ENCODE measurements around the gene UBN1.

Gene UBN1

DNA sequence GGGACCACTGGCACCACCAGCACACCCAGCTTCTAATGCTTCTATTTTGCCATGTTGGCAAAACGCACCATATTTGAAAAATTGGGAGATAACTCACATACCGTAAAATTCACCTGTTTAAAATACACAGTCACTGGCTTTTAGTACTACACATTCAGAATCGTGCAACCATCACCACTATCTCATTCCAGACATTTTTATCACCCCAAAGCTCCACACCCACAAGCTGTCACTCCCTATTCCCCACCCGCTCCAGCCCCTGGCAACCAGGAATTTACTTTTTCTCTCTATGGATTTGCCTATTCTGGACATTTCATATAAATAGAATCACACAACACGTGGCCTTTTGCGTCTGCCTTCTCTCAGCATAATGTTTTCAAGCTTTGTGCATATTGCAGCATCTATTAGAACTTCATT lies 64.7 kb downstream of the UBN1 start:
- no peaks in the 10 kb centered on the region for H3K9me3 ChIP-seq
- TF ChIP-seq, protein P1, sequence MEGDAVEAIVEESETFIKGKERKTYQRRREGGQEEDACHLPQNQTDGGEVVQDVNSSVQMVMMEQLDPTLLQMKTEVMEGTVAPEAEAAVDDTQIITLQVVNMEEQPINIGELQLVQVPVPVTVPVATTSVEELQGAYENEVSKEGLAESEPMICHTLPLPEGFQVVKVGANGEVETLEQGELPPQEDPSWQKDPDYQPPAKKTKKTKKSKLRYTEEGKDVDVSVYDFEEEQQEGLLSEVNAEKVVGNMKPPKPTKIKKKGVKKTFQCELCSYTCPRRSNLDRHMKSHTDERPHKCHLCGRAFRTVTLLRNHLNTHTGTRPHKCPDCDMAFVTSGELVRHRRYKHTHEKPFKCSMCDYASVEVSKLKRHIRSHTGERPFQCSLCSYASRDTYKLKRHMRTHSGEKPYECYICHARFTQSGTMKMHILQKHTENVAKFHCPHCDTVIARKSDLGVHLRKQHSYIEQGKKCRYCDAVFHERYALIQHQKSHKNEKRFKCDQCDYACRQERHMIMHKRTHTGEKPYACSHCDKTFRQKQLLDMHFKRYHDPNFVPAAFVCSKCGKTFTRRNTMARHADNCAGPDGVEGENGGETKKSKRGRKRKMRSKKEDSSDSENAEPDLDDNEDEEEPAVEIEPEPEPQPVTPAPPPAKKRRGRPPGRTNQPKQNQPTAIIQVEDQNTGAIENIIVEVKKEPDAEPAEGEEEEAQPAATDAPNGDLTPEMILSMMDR (IDR thresholded peaks at IDR 0.05; ENCODE audit: low read depth, low read length) = no peak

DNA sequence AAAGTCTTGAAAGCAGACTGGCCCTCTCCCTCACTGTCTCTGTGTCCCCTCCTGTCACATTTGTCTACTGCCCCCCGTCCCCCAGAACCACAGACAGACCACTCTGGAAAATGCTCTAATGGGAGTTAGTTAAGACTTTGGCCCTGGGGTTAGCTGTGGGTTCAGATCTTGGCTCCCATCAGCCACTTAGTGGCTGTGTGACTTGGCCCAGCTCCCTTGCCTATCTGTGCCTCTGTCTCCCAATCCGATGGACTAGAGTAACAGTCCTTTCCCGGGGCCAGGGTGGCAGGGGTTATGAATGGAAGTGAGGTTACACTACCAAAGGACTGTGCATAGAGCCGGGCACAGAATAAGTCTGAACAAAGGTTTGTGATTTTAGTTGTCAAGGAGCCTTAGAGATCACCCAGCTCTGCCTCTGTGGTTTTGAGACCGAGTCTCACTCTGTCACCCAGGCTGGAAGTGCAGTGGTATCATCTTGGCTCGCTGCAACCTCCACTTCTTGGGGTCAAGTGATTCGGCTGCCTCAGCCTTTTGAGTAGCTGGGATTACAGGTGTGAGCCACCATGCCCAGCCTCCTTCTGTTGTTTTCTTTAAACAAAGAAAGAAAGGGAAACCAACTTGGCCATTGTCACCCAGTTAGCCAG lies 66.0 kb downstream of the UBN1 start:
- Histone ChIP-seq H3K27me3 (no peaks in the 10 kb centered on the region), H3K4me1 (no peaks in the 10 kb centered on the region), H3K36me3 (no peaks in the 10 kb centered on the region), H3K9me3 (no peaks in the 10 kb centered on the region), H3K4me3 (ENCODE audit: low read depth, low read length) (no peak overlapping the region)
- DNase-seq = no peak
- TF ChIP-seq, protein P1 (IDR thresholded peaks at IDR 0.05; ENCODE audit: low read depth, low read length) = no peak

More for the DNA sequence above, 64.7 kb downstream of the UBN1 start:
- Histone ChIP-seq H3K36me3 (no peaks in the 10 kb centered on the region), H3K27me3 (no peaks in the 10 kb centered on the region), H3K4me1 (no peaks in the 10 kb centered on the region), H3K4me3 (ENCODE audit: low read depth, low read length) (no peak overlapping the region)
- no peak for DNase-seq

DNA sequence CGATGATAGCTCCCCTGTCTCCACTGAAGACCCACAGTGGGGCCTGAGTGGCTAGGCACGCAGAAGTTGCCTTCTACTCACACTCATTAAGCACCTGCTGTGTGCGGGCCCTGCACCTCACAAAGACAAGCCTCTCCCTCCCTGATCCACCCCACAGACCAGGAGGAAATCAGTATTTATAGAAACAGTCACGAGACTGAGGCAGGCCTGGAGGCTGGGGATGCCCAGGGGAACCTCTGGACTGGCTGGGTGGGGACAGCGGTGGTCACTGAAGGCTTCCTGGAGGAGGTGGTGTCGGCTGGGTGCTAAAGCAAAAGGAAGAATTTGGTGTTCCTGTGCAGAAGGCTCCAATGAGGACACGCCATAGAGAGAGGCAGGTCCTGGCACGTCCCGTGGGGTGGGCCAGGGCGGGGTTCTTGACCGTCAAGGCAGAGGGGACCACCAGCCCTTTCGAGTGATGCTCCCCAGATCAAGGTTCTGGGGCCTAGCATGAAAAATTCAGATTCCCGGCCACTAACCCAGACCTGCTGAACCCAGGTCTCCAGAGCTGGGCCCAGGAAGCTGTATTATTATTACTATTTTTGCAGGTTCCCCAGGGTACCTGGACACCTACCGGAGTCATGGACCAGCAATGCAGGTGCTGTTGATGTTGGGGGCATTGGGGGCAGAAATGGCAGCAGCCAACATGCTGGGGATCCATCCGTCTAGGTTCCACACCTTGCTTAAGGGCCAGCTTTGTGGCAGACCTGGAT lies 66.7 kb downstream of the UBN1 start:
- Histone ChIP-seq H3K9me3 (no peaks in the 10 kb centered on the region), H3K27me3 (no peaks in the 10 kb centered on the region), H3K4me3 (ENCODE audit: low read depth, low read length) (no peak overlapping the region), H3K36me3 (no peaks in the 10 kb centered on the region), H3K4me1 (no peaks in the 10 kb centered on the region)
- TF ChIP-seq, protein P1 (IDR thresholded peaks at IDR 0.05; ENCODE audit: low read depth, low read length) = no peak
- no peak for DNase-seq

DNA sequence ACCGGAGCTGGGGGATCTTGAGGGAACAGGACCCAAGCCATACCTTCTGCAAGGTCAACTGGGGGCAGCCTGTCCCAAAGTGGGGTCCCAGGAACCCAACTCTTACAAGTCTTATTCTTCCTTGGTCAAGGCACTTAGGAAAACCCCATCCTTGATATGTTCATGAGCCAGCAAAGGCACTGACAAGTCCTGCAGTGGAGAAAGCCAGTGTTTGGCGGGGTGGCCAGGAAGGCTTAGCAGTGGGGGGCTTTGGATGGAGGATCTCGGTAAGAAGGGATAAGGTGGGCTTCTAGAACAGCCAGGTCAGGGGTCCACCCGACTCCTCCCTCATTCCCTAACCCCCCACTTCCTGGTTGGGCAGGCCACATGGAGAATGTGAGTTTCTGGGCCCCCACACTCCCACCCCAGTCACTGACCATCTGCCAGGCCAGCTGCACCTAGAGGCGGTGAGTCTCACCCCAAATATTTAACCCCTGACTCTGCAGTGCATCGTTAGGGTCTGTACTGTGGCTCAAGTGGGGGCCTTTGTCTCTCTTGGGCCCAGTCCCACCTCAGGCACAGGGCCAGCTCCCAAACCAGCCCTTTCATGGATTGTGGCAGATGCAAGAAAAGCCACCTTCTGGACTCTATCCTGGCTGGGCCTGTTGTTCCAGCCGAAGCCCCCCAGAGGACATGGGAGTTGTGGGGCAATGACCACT lies 67.4 kb downstream of the UBN1 start:
- Histone ChIP-seq H3K4me1 (no peaks in the 10 kb centered on the region), H3K27me3 (no peaks in the 10 kb centered on the region), H3K4me3 (ENCODE audit: low read depth, low read length) (no peak overlapping the region), H3K9me3 (no peaks in the 10 kb centered on the region), H3K36me3 (no peaks in the 10 kb centered on the region)
- TF ChIP-seq, protein P1 (IDR thresholded peaks at IDR 0.05; ENCODE audit: low read depth, low read length) = no peak
- no peak for DNase-seq

DNA sequence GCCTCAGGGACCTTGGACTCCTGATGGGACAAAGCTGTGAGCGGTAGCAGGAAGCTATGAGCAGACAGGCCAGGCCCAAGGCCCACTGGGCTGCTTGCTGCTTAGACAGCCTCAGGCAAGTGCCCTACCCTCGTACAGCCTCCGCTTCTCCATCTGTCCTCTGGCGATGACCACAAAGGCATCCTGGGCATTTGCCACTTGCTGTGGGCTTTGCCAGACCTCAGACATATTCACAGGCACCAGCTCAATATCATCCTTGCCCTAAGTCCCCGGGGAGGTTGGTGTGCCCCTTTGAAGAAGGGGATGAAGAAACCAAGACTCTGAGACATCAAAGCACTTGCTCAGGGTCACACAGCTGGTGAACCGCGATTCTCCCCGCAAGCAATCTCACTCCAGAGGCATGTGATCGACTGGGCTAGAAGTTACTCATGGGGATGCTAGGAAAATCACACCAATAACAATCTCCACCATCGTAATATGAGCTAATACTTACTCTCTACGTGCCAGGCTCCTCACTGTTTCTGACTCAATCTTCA lies 68.0 kb downstream of the UBN1 start:
- H3K4me1 ChIP-seq = no peaks in the 10 kb centered on the region
- no peak overlapping the region for H3K4me3 ChIP-seq (ENCODE audit: low read depth, low read length)
- TF ChIP-seq, protein P1 (IDR thresholded peaks at IDR 0.05; ENCODE audit: low read depth, low read length) = no peak
- no peaks in the 10 kb centered on the region for H3K9me3 ChIP-seq
- DNase-seq = no peak
- no peaks in the 10 kb centered on the region for H3K36me3 ChIP-seq
- H3K27me3 ChIP-seq = no peaks in the 10 kb centered on the region
